ENCODE measurements around the gene TNFRSF12A. TPM values are rescaled to one million over a fixed set of nuclear protein-coding genes. Genes with fewer than 3 reads are reported as not detected.

The TNFRSF12A gene
- total and polyA plus RNA-seq, 12 donors, result 28.0 to 740 (median 108) TPM

DNA sequence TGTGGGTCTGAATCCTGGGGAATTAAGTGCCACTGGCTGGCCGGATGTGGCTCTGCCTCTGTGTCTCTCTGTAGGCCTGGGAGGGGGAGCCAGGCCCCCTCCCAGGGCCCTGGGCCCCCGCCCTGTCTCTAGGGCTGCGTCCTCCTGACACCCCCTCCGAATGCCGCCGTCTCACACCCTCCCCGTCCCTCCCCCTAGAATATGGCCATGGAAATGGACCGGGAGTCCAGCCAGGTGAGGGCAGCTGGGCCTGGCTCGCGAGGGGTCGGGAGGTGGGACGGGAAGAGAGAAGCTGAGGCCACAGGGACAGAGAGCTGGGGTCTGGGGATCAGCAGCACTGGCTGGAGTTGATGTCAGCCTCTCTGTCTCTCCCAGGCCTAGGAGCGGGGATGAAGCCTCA is 23.9 kb upstream of the TNFRSF12A start:
- Histone ChIP-seq H3K27ac (no peak overlapping the region), H3K27me3 (peaks cover 0 to 17% (median 8%) of the 10 kb centered on the region in 7 donors), H3K4me1 (no peaks in the 10 kb centered on the region), H3K4me3 (no peak overlapping the region), H3K36me3 (no peaks in the 10 kb centered on the region), H3K9me3 (no peaks in the 10 kb centered on the region)
- 77% methylated on average over 13 of the region's 13 CpGs for WGBS, 2 donors
- TF ChIP-seq, protein P1, sequence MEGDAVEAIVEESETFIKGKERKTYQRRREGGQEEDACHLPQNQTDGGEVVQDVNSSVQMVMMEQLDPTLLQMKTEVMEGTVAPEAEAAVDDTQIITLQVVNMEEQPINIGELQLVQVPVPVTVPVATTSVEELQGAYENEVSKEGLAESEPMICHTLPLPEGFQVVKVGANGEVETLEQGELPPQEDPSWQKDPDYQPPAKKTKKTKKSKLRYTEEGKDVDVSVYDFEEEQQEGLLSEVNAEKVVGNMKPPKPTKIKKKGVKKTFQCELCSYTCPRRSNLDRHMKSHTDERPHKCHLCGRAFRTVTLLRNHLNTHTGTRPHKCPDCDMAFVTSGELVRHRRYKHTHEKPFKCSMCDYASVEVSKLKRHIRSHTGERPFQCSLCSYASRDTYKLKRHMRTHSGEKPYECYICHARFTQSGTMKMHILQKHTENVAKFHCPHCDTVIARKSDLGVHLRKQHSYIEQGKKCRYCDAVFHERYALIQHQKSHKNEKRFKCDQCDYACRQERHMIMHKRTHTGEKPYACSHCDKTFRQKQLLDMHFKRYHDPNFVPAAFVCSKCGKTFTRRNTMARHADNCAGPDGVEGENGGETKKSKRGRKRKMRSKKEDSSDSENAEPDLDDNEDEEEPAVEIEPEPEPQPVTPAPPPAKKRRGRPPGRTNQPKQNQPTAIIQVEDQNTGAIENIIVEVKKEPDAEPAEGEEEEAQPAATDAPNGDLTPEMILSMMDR (IDR thresholded peaks at IDR 0.05), result no peak
- DNase-seq (no peak), ATAC-seq (no peak)
- intact Hi-C loops (cut with DNase I), result no loop called here

- Histone ChIP-seq H3K4me1 (peaks cover 0 to 9% (median 6%) of the 10 kb centered on the region in 9 donors), H3K27ac (no peak overlapping the region), H3K4me3 (no peak overlapping the region), H3K9me3 (no peaks in the 10 kb centered on the region), H3K27me3 (peaks cover 0 to 34% (median 10%) of the 10 kb centered on the region in 7 donors), H3K36me3 (no peaks in the 10 kb centered on the region)
- ATAC-seq (no peak), DNase-seq (no peak)
- WGBS, 2 donors, result 73 to 78% methylated on average over 6 of the region's 6 CpGs
- TF ChIP-seq, protein P1 (IDR thresholded peaks at IDR 0.05), result no peak
- intact Hi-C loops (cut with DNase I), result no loop called here
Observed at GRCh38 chr16:2999929-3000328, 20.2 kb upstream of the TNFRSF12A start.

GRCh38 chr16:3000540-3000939 is 19.6 kb upstream of the TNFRSF12A start:
- H3K4me1 ChIP-seq, result peaks cover 0 to 12% (median 8%) of the 10 kb centered on the region in 9 donors
- no peak overlapping the region for H3K4me3 ChIP-seq
- TF ChIP-seq, protein P1 (IDR thresholded peaks at IDR 0.05), result no peak
- ATAC-seq, result no peak
- DNase-seq, result no peak
- WGBS, 2 donors, result 88 to 91% methylated on average over 4 of the region's 4 CpGs
- peaks cover 0 to 40% (median 13%) of the 10 kb centered on the region in 7 donors for H3K27me3 ChIP-seq
- H3K27ac ChIP-seq, result no peak overlapping the region
- no peaks in the 10 kb centered on the region for H3K36me3 ChIP-seq
- no peaks in the 10 kb centered on the region for H3K9me3 ChIP-seq
- intact Hi-C loops (cut with DNase I), result no loop called here

DNA sequence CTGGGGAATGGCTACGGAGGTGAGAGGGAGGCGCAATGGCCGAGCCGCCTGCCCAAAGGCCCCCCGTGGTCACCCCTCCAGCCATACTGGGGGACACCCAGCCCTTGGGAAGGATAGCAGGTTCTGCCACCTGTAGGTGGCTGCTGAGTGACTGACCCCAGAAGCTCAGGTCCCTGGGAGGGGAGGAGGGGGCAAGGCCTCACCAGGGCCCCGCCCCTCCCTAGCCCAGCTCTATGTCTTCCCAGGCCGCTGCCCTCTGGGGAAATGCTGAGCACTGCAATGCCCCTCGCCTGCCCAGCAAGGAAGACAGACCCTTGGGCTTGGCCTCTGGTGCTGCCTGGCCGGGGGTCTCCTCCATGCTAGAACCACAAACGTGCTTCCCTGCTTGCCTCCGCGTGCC is 18.9 kb upstream of the TNFRSF12A start:
- intact Hi-C loops (cut with DNase I), result no loop called here

More for the DNA sequence above, 18.9 kb upstream of the TNFRSF12A start:
- no peaks in the 10 kb centered on the region for H3K9me3 ChIP-seq
- H3K4me3 ChIP-seq, result no peak overlapping the region
- no peak for ATAC-seq
- peaks cover 0 to 48% (median 21%) of the 10 kb centered on the region in 7 donors for H3K27me3 ChIP-seq
- TF ChIP-seq, protein P1 (IDR thresholded peaks at IDR 0.05), result no peak
- WGBS, 2 donors, result 69 to 78% methylated on average over 12 of the region's 12 CpGs
- H3K36me3 ChIP-seq, result no peaks in the 10 kb centered on the region
- peaks cover 0 to 12% (median 9%) of the 10 kb centered on the region in 9 donors for H3K4me1 ChIP-seq
- DNase-seq, result no peak
- H3K27ac ChIP-seq, result no peak overlapping the region

Data from heart right ventricle (tissue), 16 donors.